Measurements from ENCODE around the gene SLC29A2.
"Not testable (repeated sequence)": the region's sequence is repeated elsewhere in the genome, so short reads cannot be mapped to it uniquely, and the experiment has no call there.

SLC29A2 gene

DNA sequence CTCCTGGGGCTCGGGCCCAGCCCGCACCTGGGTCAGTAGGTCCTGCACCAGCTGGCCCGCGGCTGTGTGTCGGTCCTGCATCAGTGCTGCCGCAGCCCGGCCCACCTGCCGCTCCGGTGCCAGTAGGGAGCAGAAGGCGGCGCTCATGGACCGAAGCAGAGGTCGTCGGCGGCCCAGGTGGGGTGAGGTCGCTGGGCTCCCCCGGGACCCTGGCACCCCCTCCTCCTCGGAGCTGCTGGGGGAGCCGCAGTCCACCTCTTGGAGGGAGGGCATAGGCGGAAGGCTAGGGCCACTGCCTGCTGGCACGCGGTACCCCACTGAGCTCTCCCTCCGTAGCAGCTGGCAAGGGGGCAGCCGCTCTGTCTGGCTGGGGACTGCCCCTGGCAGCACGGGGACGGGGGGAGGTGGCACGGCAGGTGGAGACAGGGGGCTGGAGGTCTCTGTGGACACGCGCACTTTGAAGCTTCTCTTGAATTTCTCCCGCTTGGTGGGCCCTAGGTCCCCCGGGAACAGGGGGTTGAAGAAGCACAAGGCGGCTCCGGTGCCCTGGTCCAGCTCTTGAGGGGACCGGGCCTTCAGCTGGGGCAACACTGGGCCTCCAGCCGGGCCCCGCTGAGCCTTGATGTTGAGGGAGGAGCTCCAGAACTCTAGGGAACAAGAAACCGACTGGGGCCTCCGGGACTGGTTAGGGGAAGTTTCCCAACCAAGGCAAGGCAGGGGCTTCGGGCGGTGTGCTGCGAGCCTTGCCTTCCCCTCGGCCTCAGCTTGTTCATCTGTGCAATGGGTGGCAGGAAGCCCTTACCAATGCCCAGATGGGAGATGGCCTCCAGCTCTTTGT lies 36.7 kb downstream of the SLC29A2 start:
- DNase-seq (ENCODE audit: low spot score), result no peak
- no peak for FAIRE-seq

DNA sequence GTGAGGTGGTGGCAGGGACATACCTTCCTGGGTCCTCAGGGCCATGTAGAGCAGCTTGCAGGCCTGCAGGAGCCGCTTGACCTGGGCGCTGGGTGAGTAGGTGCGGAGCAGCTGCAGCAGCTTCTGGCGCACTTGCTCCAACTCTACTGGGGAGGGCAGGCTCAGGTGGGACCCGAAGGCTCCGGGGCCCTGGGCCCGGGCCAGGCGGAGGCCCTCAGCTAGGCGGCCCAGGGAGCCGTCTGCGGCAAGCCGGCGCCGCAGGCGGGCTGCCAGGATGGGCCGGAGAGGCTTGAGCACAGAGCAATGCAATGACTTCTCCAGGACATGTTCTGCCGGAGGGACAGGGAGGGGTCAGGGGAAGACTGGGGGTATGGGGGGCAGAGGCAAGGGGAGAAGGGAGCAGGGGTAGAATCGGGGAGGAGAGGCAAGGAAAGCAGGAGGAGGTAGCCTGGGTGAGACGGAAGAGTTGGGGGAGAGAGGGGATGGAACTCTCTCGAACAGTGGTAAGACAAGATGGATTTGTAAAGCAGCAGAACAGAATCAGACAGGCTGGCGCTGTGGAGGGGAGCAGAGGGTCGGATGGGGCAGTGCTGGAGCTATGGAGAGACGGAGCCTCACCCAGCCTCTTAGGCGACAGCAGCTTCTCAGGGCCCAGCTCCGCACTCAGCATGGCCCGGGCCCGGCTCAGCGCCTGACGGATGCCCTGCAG lies 37.5 kb downstream of the SLC29A2 start:
- FAIRE-seq, result no peak

GRCh38 chr11:66333220-66333877 lies 38.2 kb downstream of the SLC29A2 start:
- no peak for FAIRE-seq
- no peak for DNase-seq (ENCODE audit: low spot score)

More for the DNA sequence above, 37.5 kb downstream of the SLC29A2 start:
- DNase-seq (ENCODE audit: low spot score), result no peak

GRCh38 chr11:66332371-66333219 lies 39.0 kb downstream of the SLC29A2 start:
- DNase-seq (ENCODE audit: low spot score) (no peak), FAIRE-seq (no peak)

DNA sequence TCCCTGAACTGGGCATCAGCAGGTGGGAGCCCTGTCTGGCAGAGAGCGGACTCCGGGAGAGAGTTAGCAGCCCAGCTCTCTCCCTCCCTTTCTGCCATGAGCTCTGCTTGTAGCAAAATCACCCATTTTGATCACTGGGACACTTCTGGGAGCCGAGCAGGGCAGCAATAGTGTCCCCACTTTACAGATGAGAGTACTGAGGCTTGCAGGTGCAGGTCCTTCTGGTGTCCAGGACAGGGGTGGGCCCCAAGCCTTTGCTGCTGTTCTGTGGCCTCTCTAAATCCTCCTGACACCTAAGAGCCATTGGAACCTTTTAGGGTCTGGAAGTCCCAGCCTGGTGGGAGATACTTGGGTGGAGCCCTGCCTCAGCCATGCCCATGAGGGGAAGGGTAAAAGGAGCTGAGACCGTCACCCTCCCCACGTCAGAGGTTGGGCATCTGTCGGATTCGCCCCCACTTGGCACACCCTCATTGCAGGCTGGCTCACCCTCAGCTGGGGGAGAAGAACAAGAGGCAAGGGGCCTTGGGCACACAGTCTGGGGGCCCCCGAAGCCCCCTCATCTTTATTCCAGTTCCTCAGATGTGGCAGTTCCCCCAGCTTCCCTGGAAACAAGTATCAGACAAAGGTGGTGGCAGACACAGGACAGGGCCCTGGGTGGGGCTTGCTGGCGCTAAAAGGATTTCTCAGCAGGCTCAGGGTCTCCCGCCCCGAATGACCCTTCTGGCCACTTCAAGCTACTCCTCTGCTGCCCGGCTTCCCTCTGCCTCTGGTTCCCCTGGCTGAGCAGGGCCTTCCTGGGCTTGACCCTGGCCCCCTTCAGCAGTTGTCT lies 39.8 kb downstream of the SLC29A2 start:
- no peak for FAIRE-seq

DNA sequence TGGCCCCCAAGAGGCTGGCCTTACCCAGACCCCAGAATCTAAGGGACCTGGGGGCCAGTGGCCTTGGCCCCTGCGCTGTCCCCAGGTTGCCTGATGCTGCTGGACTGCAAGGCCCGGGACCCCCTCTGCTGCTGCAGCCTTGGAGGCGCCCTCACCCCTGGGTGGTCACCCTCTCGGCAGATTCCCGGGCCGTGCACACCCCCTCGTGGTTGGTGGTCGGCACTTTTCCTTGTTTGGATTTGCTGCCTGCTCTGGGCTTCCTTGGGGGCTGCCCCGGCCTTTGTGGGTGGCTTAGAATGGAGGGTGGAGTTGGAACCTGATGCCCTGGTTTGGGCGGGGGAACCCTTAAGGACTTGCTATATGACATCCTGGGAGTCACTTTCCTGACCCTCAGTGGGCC lies 40.6 kb downstream of the SLC29A2 start:
- DNase-seq (ENCODE audit: low spot score), result no peak
- FAIRE-seq, result no peak

More for the DNA sequence above, 39.8 kb downstream of the SLC29A2 start:
- no peak for DNase-seq (ENCODE audit: low spot score)

- FAIRE-seq (no peak), DNase-seq (ENCODE audit: low spot score) (no peak)
Measured at GRCh38 chr11:66329165-66329673, 42.3 kb downstream of the SLC29A2 start.

DNA sequence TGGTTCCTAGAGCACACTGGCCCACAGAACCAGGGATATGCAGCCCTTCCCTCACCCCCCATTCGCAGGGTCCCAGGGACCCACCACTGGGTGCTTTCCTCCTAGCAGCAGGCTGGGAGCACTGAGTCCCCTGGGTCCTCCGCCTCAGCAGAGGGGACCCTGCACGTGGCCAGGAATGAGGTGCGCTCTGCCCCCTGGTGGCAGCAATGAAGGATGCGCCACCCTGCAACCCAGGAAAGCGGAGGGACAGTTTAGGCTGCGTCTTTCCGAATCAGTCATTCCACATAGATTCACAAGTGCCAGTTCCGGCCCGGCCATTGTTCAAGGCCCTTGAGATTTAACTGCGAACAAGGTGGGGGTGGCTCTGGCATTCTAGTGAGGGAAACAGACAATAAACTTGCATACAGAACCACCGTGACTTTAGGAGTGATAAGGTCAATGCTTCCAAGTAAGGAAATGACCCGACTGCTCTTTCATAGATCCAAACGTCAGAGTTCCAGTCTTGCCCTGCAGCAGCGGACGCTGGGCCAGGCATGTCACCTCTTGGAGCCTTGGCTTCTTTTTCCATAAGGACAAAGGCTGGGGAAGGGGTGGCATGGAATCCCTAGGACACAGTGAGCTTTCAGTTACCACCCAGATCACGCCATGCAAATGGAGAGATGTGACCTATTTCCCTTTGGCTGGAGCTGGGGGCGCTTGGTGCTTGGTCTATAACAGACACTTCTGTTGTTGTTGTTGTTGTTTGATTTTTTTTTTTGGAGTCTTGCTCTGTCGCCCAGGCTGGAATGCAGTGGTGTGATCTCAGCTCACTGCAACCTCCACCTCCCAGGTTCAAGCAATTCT lies 43.0 kb downstream of the SLC29A2 start:
- peak; percentile 43 for DNase-seq (ENCODE audit: low spot score)
- no peak for FAIRE-seq

DNA sequence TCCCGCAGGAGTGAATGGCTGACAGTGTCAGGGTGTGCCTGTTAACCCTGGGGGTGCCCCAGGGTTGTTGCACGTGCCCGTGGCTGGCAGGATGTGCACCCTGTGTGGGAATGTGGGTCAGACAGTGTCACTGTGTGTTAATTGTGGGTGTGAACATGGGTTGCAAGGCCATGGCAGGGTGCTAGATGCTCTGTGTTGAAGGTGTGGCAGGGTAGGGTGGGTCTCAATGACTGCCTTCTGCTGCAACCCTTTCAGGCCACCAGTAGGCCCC lies 43.6 kb downstream of the SLC29A2 start:
- FAIRE-seq, result no peak
- DNase-seq (ENCODE audit: low spot score), result no peak

GRCh38 chr11:66327171-66328030 lies 44.2 kb downstream of the SLC29A2 start:
- DNase-seq (ENCODE audit: low spot score) (peak; percentile 10), FAIRE-seq (no peak)

GRCh38 chr11:66326261-66327111 lies 45.1 kb downstream of the SLC29A2 start:
- FAIRE-seq, result no peak
- DNase-seq (ENCODE audit: low spot score), result peak; percentile 14

- DNase-seq (ENCODE audit: low spot score) (no peak), FAIRE-seq (no peak)
Measured at GRCh38 chr11:66325263-66325671, 46.3 kb downstream of the SLC29A2 start.

DNA sequence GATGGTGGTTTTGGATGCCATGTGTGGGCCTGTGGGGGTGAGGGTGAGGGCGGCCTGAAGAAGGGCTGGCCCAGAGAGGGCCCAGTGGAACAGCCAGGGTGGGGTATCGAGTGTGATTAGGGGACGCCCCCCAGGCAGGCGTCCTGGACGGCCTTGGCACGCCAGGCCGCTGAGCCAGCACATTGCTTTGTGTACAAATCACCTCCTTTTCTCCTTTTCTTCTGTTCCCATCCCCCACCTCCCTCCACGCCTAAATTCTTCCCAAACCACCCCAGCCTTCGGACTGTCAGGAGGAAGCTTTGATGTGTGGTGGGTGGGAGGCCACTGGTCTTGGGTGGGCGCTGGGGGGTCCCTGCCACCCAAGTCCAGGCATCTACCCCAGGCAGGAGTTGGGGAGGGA lies 46.9 kb downstream of the SLC29A2 start:
- no peak for DNase-seq (ENCODE audit: low spot score)
- no peak for FAIRE-seq

GRCh38 chr11:66323684-66324083 lies 47.9 kb downstream of the SLC29A2 start:
- DNase-seq (ENCODE audit: low spot score), result no peak
- no peak for FAIRE-seq

GRCh38 chr11:66322732-66323427 lies 48.7 kb downstream of the SLC29A2 start:
- no peak for FAIRE-seq
- DNase-seq (ENCODE audit: low spot score), result no peak

DNA sequence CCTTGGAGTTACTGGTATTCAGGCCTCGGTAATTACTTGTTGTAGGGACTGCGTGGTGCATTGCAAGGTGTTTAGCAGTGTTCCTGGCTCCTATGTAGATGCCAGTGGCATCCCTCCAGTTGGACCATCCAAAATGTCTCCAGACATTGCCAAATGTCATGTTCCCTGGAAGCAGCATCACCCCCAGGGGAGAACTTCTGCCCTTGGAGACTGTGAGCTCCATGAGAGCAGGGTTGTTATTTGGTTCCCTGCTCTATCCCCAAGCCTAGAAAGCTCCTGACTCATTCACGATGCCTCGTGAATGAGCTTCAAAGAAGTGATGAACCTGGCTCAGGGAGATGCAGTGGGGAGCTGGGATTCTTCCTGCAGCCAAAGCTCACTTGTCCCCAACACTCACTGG lies 50.0 kb downstream of the SLC29A2 start:
- DNase-seq (ENCODE audit: low spot score) (no peak), FAIRE-seq (no peak)

DNA sequence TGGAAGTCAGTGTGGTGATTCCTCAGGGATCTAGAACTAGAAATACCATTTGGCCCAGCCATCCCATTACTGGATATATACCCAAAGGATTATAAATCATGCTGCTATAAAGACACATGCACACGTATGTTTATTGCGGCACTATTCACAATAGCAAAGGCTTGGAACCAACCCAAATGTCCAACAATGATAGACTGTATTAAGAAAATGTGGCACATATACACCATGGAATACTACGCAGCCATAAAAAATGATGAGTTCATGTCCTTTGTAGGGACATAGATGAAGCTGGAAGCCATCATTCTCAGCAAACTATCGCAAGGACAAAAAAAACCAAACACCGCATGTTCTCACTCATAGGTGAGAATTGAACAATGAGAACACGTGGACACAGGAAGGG lies 50.8 kb downstream of the SLC29A2 start:
- not testable (repeated sequence) for FAIRE-seq; DNase-seq (ENCODE audit: low spot score)

Data from RCC 7860 (cell line).